Measurements from ENCODE around the gene LCN1.
"Not testable (repeated sequence)": the region's sequence is repeated elsewhere in the genome, so short reads cannot be mapped to it uniquely, and the experiment has no call there.

The LCN1 gene

GRCh38 chr9:135519179-135519971, 1.9 kb upstream of the LCN1 start:
- H3K27ac ChIP-seq: no peak overlapping the region
- DNase-seq (ENCODE audit: low read depth, low spot score): no peak

GRCh38 chr9:135521608-135522095, 412 bp downstream of the LCN1 start:
- no peak for DNase-seq (ENCODE audit: low read depth, low spot score)

GRCh38 chr9:135522137-135522877, 1.1 kb downstream of the LCN1 start:
- H3K27ac ChIP-seq: no peak overlapping the region
- DNase-seq (ENCODE audit: low read depth, low spot score): no peak

More at GRCh38 chr9:135521608-135522095, 412 bp downstream of the LCN1 start:
- H3K27ac ChIP-seq: no peak overlapping the region

GRCh38 chr9:135522931-135523330, 1.7 kb downstream of the LCN1 start:
- DNase-seq (ENCODE audit: low read depth, low spot score): no peak
- no peak overlapping the region for H3K27ac ChIP-seq

GRCh38 chr9:135523521-135524129, 2.4 kb downstream of the LCN1 start:
- DNase-seq (ENCODE audit: low read depth, low spot score): no peak
- H3K27ac ChIP-seq: no peak overlapping the region

GRCh38 chr9:135524130-135524861, 3.1 kb downstream of the LCN1 start:
- no peak for DNase-seq (ENCODE audit: low read depth, low spot score)
- no peak overlapping the region for H3K27ac ChIP-seq

- DNase-seq (ENCODE audit: low read depth, low spot score): no peak
- no peak overlapping the region for H3K27ac ChIP-seq
These were observed 4.2 kb downstream of the LCN1 start for GRCh38 chr9:135525241-135526088.

GRCh38 chr9:135526089-135526729, 5.0 kb downstream of the LCN1 start:
- no peak for DNase-seq (ENCODE audit: low read depth, low spot score)
- no peak overlapping the region for H3K27ac ChIP-seq

- no peak for DNase-seq (ENCODE audit: low read depth, low spot score)
- H3K27ac ChIP-seq: no peak overlapping the region
These were observed 5.7 kb downstream of the LCN1 start for GRCh38 chr9:135526730-135527571.

GRCh38 chr9:135528842-135529435, 7.7 kb downstream of the LCN1 start:
- not testable (repeated sequence) for DNase-seq (ENCODE audit: low read depth, low spot score); H3K27ac ChIP-seq

GRCh38 chr9:135530146-135530545, 8.9 kb downstream of the LCN1 start:
- DNase-seq (ENCODE audit: low read depth, low spot score): no peak
- H3K27ac ChIP-seq: no peak overlapping the region

GRCh38 chr9:135531096-135531495, 9.9 kb downstream of the LCN1 start:
- H3K27ac ChIP-seq: no peak overlapping the region
- DNase-seq (ENCODE audit: low read depth, low spot score): no peak

GRCh38 chr9:135533113-135533512, 11.9 kb downstream of the LCN1 start:
- no peak overlapping the region for H3K27ac ChIP-seq
- DNase-seq (ENCODE audit: low read depth, low spot score): no peak

- DNase-seq (ENCODE audit: low read depth, low spot score): no peak
- no peak overlapping the region for H3K27ac ChIP-seq
These were observed 12.4 kb downstream of the LCN1 start for GRCh38 chr9:135533674-135534073.

- not testable (repeated sequence) for H3K27ac ChIP-seq; DNase-seq (ENCODE audit: low read depth, low spot score)
These were observed 13.0 kb downstream of the LCN1 start for GRCh38 chr9:135534192-135534711.

- not testable (repeated sequence) for DNase-seq (ENCODE audit: low read depth, low spot score); H3K27ac ChIP-seq
These were observed 13.6 kb downstream of the LCN1 start for GRCh38 chr9:135534826-135535225.

GRCh38 chr9:135535631-135536030, 14.4 kb downstream of the LCN1 start:
- not testable (repeated sequence) for DNase-seq (ENCODE audit: low read depth, low spot score); H3K27ac ChIP-seq

Data from epithelial cell of prostate (primary cell).